Cardiac muscle cell (in vitro differentiated cells and primary cell): Measurements from ENCODE around the gene GRK7. TPM values are rescaled to one million over a fixed set of nuclear protein-coding genes. Genes with fewer than 3 reads are reported as not detected.
A peak's percentile ranks its signal among the peaks of the same experiment; 100 is the strongest.
"Not testable (repeated sequence)": the region's sequence is repeated elsewhere in the genome, so short reads cannot be mapped to it uniquely, and the experiment has no call there.

Experiments used
- DNase-seq, 2 donors: peaks; one replicate each; pipeline versions ENCODE4 v3.0.0 to v3.0.0-alpha.2; 2010 to 2017; ENCODE audit warnings: low read depth in 1 of 2, low spot score in 1 of 2
- H3K27ac ChIP-seq: fragments of 200-600 bp; sonication (generic); 2 replicates; pipeline ENCODE4 v1.5.1; 2016
- H3K27me3 ChIP-seq: fragments of 200-600 bp; sonication (generic); 2 replicates; pipeline ENCODE4 v1.6.0; 2016; ENCODE audit warnings: control low read depth
- H3K36me3 ChIP-seq: fragments of 200-600 bp; sonication (generic); 2 replicates; pipeline ENCODE4 v1.5.1; 2016; ENCODE audit warnings: control low read depth
- H3K4me1 ChIP-seq: fragments of 200-600 bp; sonication (generic); 2 replicates; pipeline ENCODE4 v1.8.1; 2017; ENCODE audit warnings: low read depth, mild to moderate bottlenecking, mixed run types
- H3K4me3 ChIP-seq: fragments of 200-600 bp; sonication (generic); 2 replicates; pipeline ENCODE4 v1.5.1; 2016; ENCODE audit warnings: mild to moderate bottlenecking
- H3K9me3 ChIP-seq: fragments of 200-600 bp; sonication (generic); 2 replicates; pipeline ENCODE4 v1.5.1; 2017; ENCODE audit warnings: low read depth, mild to moderate bottlenecking, control low read depth
- polyA plus RNA-seq: library from polyadenylated mRNA; unstranded; fragments of >200 nt; fragmentation: Nextera tagmentation; extraction: Ambion mirVana; gene quantifications from 2 replicates; pipeline ENCODE4 v1.2.1, GENCODE V29; 2016
- total RNA-seq: library from RNA; depleted of rRNA; stranded (reverse); fragments of >200 nt; gene quantifications from 2 replicates; pipeline ENCODE4 v1.2.3, GENCODE V29; 2016
- TF ChIP-seq, protein P1 (sequence below): IDR thresholded peaks from 2 replicates; pipeline ENCODE4 v1.5.1; 2012; ENCODE audit warnings: low read depth, mild to moderate bottlenecking, low read length

GRK7 gene
- total and polyA plus RNA-seq, 2 experiments from 2014 or later, result not detected

DNA sequence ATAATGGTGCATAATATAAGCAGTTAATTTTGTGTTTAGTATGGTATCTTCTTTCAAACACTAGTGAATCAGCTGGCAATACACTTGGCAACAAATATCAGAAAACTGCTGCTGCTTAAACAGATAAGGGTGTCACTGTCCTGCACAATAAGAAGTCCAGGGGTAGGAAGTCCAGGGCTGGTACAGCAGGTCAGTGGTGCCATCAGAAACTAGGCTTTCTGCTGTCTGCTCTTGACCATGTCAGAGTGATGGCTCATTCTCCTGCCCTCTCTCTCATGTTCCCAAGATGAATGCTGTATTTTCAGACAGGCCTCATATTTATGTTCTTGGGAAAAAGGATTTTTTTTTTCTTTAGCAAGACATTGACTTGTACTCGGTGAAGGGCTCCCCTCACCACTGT, 9.2 kb upstream of the GRK7 start:
- H3K27me3 ChIP-seq, result no peaks in the 10 kb centered on the region
- H3K36me3 ChIP-seq, result no peaks in the 10 kb centered on the region
- no peaks in the 10 kb centered on the region for H3K4me1 ChIP-seq
- H3K4me3 ChIP-seq, result no peak overlapping the region
- no peak for DNase-seq
- no peaks in the 10 kb centered on the region for H3K9me3 ChIP-seq
- TF ChIP-seq, protein P1, sequence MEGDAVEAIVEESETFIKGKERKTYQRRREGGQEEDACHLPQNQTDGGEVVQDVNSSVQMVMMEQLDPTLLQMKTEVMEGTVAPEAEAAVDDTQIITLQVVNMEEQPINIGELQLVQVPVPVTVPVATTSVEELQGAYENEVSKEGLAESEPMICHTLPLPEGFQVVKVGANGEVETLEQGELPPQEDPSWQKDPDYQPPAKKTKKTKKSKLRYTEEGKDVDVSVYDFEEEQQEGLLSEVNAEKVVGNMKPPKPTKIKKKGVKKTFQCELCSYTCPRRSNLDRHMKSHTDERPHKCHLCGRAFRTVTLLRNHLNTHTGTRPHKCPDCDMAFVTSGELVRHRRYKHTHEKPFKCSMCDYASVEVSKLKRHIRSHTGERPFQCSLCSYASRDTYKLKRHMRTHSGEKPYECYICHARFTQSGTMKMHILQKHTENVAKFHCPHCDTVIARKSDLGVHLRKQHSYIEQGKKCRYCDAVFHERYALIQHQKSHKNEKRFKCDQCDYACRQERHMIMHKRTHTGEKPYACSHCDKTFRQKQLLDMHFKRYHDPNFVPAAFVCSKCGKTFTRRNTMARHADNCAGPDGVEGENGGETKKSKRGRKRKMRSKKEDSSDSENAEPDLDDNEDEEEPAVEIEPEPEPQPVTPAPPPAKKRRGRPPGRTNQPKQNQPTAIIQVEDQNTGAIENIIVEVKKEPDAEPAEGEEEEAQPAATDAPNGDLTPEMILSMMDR, result no peak
- H3K27ac ChIP-seq, result no peak overlapping the region

DNA sequence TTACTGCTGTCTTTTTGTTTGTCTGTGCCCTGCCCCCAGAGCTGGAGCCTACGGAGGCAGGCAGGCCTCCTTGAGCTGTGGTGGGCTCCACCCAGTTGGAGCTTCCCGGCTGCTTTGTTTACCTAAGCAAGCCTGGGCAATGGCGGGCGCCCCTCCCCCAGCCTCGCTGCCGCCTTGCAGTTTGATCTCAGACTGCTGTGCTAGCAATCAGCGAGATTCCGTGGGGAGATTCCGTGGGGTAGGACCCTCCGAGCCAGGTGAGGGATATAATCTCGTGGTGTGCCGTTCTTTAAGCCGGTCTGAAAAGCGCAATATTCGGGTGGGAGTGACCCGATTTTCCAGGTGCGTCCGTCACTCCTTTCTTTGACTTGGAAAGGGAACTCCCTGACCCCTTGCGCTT, 656 bp upstream of the GRK7 start:
- H3K4me3 ChIP-seq, H3K4me1 ChIP-seq, H3K9me3 ChIP-seq, H3K27ac ChIP-seq, DNase-seq, H3K27me3 ChIP-seq, H3K36me3 ChIP-seq: not testable (repeated sequence)

DNA sequence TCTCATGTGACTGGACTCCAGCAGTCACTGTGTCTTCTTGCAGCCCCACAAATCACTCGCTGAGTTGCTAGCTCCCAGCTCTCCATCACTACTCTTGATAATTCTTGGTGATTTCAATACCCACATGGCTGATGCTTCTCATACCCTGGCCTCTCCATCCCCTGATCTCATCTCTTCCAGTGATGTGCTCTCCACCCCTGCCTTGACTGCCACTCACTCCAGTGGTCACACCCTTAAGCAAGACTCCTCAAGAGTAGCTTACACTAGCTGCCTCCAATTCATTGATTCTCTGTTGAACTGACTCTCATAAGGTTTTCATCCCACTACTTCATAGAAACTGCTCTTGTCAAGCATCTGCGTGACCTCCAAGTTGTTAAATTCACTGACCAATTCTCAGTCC, 837 bp downstream of the GRK7 start:
- H3K36me3 ChIP-seq, result no peaks in the 10 kb centered on the region
- H3K4me3 ChIP-seq, result no peak overlapping the region
- no peaks in the 10 kb centered on the region for H3K27me3 ChIP-seq
- H3K4me1 ChIP-seq, result no peaks in the 10 kb centered on the region
- H3K9me3 ChIP-seq, result no peaks in the 10 kb centered on the region
- TF ChIP-seq, protein P1, result no peak
- DNase-seq, result no peak
- no peak overlapping the region for H3K27ac ChIP-seq

DNA sequence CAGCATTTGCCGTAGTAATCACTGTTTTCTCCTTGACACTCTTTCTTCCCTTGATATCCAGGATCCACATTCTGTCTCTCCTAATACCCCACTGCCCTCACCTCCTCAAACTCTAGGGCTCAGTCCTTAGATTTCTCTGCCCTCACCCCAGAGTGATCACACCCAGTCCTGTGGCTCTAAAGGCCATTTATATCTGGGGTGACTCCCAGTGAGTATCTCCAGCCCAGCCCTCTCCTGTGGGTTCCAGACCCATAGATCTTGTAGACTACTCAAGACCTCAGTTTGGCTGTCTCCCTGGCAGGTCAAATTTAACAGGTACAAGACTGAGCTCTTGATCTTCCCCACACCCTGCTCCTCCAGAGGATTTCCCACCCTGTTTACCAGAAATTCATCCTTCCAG, 1.3 kb downstream of the GRK7 start:
- H3K27me3 ChIP-seq, result no peaks in the 10 kb centered on the region
- DNase-seq, result no peak
- H3K9me3 ChIP-seq, result no peaks in the 10 kb centered on the region
- TF ChIP-seq, protein P1, result no peak
- no peaks in the 10 kb centered on the region for H3K36me3 ChIP-seq
- H3K27ac ChIP-seq, result no peak overlapping the region
- H3K4me1 ChIP-seq, result no peaks in the 10 kb centered on the region
- H3K4me3 ChIP-seq, result no peak overlapping the region

DNA sequence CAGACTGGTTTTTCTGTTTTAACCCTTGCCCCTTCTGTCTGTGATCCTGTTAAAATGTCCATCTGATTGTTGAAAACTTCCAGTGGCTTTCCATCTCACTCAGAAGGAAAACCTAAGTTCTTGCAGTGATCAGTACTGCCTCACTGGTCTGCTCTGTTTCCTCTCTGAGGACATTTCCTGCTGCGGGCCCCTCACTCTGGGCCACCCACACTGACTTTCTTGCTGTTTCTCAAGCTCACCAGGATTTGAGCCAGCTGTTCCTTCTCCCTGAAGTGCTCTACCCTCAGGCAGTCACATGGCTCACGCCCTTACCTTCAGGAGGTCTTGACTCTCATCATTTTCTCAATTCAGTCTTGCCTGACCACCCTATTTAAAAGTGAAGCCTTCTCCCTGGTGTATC, 1.8 kb downstream of the GRK7 start:
- Histone ChIP-seq H3K9me3 (no peaks in the 10 kb centered on the region), H3K27ac (no peak overlapping the region), H3K36me3 (no peaks in the 10 kb centered on the region), H3K4me1 (peaks cover 4% of the 10 kb centered on the region), H3K27me3 (no peaks in the 10 kb centered on the region), H3K4me3 (no peak overlapping the region)
- peak in 1 of 2 donors; percentile 65 for DNase-seq
- TF ChIP-seq, protein P1, result no peak

DNA sequence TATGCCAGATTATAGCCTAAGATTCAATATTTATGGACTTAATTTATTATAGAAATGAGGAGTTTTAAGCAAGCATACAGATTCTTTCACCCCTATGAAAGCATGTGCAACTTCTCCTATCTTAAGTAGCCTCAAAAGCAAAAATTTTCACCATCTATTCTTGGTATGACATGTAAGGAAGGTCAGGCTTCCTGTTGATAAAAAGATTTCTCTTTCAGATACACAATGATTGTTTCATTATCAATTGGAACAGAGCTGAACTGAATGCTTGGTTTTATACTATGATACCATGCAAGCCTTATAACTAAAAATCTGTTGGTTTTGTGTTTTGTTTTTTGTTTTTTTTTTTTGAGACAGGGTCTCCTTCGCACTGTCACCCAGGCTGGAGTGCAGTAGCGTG, 3.9 kb downstream of the GRK7 start:
- H3K36me3 ChIP-seq, result no peaks in the 10 kb centered on the region
- no peak overlapping the region for H3K4me3 ChIP-seq
- H3K27me3 ChIP-seq, result no peaks in the 10 kb centered on the region
- TF ChIP-seq, protein P1, result no peak
- H3K9me3 ChIP-seq, result no peaks in the 10 kb centered on the region
- no peak overlapping the region for H3K27ac ChIP-seq
- peaks cover 4% of the 10 kb centered on the region for H3K4me1 ChIP-seq
- no peak for DNase-seq
